GM21423 (cell line): Measurements from ENCODE around the gene ATG16L2.

ENCODE experiments used
- ATAC-seq: cut with Tn5 transposase; IDR thresholded peaks from one replicate; pipeline ENCODE4 v1.9.1; 2021; ENCODE audit warnings: mild to moderate bottlenecking, moderate library complexity; ENCODE audit not compliant: unreplicated experiment

Gene ATG16L2, protein sequence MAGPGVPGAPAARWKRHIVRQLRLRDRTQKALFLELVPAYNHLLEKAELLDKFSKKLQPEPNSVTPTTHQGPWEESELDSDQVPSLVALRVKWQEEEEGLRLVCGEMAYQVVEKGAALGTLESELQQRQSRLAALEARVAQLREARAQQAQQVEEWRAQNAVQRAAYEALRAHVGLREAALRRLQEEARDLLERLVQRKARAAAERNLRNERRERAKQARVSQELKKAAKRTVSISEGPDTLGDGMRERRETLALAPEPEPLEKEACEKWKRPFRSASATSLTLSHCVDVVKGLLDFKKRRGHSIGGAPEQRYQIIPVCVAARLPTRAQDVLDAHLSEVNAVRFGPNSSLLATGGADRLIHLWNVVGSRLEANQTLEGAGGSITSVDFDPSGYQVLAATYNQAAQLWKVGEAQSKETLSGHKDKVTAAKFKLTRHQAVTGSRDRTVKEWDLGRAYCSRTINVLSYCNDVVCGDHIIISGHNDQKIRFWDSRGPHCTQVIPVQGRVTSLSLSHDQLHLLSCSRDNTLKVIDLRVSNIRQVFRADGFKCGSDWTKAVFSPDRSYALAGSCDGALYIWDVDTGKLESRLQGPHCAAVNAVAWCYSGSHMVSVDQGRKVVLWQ

DNA sequence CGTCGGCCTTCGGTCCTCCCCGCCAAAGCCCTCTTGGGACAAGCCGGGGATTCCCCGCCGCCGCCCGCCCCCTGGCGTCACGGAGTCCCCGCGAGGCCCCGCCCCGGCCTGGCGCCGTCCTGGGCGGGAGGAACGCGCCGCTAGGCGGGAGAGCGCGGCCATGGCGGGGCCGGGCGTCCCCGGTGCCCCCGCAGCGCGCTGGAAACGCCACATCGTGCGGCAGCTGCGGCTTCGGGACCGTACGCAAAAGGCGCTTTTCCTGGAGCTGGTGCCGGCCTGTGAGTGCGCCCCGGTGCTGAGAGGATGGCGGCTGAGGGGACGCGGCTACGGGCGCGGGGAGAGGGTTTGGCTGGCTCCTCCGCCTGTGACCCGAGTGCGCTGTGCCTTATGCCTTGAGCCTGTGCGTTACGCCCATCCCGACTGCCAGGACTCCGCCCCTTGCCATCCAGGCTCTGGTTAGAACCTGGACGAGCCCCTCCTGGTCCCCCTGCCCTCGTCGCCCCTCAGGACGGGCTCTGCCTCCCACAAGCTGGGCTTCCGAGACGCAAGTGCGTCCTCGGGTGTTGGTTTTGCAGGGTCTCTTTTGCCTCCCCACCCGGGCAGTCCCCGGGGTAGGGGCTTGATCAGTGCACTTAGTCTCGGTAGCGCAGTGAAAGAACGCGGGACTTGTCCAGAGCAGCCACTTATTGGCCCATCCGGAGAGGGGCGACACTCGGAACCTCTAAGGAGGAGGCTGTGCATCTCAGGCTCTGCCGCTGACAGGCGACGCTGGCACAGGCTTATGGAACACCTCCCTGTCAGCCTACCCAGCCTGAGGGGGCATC, at the start of gene ATG16L2:
Gene ATG16L2, plus strand, starts transcription at position 126 of the 824 bp plus-strand sequence. Its CDS starts 35 bp downstream, at position 161.
- ATAC-seq, result peak; percentile 51

GRCh38 chr11:72764503-72764902, 49.7 kb upstream of the ATG16L2 start:
- ATAC-seq, result no peak

- ATAC-seq, result no peak
Observed at GRCh38 chr11:72766152-72766902, 47.9 kb upstream of the ATG16L2 start.

DNA sequence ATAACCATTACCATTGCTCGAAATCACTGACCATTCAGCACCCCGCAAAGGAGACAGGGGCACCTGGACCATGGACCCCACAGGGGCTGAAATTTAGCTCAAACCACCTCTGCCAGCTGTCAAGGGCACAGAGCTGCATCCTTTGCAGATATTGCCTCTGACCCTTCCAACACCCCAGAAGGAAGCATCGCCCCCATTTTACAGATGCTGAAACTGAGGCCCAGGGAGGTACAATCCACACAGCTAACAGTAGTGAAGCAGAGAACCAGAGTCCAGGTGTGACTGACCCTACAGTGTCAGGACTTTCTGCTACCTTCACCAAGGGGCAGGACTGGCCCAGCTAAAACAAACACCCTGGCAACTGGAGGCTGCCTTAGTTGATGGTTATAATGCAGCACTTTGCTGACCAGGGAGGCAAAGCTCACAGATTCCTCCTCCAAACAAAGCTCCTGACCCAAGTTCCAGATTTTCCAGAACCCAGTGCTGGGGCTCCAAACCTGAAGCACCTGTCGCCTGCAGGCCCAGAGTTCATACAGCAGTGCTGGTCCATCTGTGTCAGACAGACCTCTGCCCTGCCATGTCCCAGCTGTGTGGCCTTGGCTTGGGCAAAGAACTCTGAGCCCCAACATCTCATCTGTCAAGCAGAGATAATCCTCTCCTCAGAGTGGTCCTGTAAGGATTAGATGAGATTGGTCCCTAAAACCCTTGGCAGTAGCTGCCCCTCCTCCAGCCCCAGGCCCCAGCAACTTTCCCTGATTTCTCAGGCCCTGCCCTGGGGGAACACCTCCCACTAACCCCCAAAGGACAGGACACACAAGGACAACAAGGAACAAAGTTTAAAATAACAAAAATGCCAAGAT, 46.8 kb upstream of the ATG16L2 start:
- ATAC-seq, result no peak

- no peak for ATAC-seq
Observed at GRCh38 chr11:72768581-72768980, 45.6 kb upstream of the ATG16L2 start.

DNA sequence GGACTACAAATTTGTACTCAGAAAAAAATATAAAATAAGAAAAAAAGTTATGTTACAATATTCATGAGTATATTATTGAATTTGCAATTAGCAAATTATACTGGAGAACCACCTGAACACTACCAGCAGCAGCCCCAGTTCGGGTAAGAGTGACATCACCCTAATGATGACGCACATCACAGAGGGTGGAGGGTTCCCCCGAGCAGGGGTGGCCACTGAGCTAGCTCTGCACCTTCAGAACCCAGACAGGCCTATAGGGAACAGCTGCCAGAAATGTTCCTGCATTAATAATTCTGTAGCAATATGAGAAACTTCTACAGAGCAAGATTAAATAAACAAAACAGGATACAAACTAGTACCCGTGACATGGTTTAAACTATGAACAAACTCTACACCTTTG, 44.5 kb upstream of the ATG16L2 start:
- ATAC-seq, result no peak

GRCh38 chr11:72770799-72771198, 43.4 kb upstream of the ATG16L2 start:
- no peak for ATAC-seq

DNA sequence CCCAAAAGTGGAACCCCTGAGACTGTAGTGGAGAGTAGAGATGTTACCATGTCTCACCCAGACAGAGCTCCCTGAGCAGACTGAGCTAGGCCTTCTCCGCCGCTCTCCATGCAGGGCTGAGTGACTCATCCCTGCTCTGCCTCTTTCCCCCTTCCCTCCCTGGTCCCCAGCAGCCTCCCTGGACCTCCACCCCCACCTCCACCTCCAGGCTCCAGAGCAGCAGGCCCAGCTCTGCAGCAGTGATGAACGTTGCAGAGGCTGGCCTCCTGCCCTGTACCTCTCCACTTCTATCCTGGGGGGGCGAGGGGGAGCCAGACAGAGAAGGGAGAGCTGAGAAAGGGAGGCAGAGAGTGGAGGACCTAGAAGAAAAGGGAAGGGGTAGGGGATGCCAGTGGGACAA, 42.7 kb upstream of the ATG16L2 start:
- ATAC-seq, result no peak

DNA sequence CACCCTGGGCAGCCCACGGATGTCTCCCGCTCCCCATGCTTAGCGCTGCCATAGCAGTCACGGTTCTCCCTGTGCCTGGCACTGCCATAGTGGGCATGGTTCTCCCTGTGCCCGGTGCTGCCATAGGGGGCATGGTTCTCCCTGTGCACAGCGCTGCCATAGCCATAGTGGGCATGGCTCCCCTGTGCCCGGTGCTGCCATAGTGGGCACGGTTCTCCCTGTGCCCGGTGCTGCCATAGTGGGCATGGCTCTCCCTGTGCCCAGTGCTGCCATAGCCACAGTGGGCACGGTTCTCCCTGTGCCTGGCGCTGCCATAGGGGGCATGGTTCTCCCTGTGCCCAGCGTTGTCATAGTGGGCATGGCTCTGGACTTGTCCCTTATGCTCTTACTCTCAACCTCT, 42.2 kb upstream of the ATG16L2 start:
- ATAC-seq, result no peak

GRCh38 chr11:72773291-72773690, 40.9 kb upstream of the ATG16L2 start:
- no peak for ATAC-seq

- ATAC-seq, result no peak
Observed at GRCh38 chr11:72773696-72774095, 40.5 kb upstream of the ATG16L2 start.

- ATAC-seq, result no peak
Observed at GRCh38 chr11:72774499-72774898, 39.7 kb upstream of the ATG16L2 start.

DNA sequence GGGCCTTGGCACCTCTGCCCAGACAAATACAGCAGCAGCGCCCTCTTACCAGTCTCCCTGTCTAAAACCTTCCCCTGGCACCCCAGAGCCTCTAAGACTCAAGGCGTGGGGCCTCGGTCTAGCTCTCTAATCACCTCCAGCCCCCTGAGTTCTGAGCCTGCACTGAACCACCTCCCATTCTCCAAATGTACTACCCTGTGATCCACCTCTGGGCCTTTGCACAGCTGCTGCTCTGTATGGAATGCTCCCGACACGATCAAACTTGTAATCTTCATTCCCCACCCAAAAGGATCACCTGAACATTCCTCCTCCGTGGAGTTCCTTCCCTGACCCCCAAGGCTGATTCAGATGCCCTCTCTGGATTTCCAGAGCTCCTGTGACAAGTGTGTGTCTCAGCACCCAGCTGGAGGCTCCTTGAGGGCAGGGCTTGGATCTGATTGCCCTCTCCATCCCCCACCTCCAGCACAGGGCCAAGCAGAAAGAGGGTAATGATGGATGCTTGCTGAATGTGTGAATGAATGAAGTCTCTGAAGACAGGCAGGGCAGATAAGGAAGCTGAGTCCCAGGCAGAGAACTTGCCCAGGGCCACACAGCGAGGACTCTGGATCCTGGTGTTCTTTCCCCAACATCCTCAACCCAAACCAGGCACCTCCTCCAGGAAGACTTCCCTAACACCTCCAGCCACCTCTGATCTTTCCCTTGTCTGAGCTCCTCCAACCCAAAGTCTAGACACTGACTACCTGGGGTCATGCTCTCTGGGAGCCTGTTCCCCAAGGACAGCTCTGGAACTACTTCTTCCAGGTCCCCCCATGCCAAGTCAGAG, 38.7 kb upstream of the ATG16L2 start:
- ATAC-seq, result no peak

DNA sequence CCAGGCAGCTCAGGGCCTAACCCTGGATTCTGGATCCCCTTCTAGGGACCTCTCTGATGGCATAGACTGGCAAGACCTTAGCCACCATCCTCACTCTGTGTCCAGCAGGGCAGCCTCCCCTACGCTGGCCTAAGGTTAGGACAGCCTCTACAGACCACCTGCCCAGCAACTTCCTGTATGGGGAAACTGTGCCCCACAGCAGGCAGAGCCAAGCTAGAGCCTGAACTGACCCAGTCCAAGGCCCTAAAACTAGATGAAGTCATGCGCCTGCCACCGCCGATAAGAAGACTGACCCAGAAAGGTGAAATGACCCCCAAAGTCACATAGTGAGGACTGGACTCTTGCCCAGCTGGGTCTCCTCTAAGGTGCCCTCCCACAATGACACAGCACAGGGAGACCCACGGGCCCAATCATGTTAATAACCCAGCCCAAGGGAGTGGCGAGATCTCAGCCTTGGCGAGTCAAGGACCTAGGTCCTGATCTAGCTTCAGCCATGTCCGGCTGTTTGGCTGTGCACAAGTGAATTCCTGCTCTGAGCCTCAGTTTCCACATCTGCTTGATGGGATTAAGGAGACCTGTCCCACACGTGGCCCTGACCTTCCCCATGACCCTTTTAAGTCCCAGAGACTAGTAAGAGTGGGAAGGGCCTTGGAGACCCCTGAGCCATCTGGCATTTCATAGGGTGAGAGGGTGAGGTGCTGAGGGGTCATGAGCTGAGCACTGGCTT, 37.9 kb upstream of the ATG16L2 start:
- no peak for ATAC-seq

DNA sequence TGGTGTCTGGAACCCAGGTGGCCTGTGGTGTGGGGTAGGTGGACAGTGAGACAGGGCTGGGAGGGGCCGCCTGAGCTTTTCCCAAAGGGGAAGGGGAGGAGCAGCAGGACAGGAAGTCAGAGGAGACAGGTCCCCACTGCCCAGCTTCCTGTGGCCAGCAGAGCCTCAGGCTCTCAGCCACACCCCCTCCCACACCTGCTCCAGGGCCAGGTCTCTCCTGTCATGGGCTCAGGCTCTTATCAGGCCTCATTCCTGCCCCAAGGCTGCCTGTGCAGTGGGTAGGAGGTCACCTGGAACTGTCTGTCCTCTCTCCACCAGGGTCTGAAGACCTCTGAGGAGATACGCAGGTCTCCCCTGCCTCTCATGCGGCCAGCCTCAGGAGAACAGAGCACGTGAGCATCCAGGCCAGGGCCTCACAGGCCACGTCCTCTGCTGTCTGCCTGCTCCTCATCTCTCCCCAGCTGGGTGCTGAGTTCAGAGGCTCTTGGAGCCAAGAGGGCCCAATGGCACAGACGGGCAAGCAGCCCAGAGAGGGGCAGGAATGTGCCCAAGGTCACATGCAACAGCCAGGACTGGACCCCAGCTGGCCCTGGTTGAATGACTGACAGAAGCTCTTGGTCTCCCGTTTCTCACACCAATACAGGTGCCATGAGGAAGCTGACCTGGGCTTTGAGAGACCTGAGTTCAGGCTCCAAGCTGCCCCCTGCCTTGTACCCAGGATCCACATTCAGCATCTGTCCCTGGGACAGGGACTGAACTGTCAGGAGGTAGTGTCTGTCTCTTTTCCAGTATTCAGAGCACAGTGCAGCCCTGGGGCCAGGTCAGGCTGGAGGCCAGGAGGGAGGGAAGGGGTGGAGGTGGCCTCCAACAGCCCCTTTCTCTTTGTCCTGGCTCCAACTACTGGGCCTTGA, 37.1 kb upstream of the ATG16L2 start:
- ATAC-seq, result no peak

DNA sequence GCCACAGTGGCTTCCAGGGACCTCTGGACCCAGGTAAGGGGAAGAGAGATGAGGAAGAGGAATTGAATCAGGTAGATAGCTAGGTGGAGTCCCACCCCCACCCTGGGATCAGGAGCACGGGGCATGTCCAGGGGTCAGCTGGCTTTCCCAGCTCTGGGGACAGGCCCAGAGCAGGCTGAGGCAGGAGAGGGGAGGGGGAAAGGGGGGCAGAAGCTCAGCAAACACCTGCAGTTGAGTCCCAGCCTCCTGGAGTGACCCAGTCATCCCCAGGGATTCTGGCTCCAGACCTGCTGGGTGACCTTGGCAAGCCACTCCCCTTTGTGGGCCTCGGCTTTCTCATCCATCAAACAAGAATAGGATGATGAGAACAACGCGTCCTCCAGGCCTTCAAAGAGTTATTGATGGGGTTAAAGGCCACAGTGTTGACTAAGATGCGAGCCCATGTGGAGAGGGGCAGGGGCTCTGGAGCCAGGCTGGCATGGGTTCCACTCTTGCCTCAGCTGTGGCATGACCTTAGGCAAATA, 36.4 kb upstream of the ATG16L2 start:
- ATAC-seq, result no peak
